8988T (cell line): ENCODE data around the gene FOXO1.

Experiments used
- DNase-seq: peaks from one replicate; pipeline ENCODE4 v3.0.0; 2011

The FOXO1 gene

DNA sequence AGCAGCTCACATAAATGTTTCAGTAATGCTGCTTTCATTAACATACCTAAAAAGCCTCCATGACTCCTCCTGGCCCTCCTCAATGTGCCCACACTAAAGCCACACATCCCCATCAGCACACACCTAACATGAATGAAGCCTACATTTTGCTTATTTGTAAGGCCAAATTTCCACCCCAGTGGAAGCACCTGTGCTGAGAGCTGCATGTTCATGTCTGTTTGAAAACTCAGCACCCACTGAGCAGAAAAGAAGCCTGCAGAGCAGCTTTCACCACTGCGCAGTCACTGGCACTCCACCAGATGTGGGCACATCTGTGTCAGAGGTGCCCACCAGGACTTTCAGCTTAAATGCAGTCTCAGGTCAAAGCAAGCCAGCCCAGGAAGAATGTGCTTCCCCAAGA is 93.5 kb downstream of the FOXO1 start:
- no peak for DNase-seq

DNA sequence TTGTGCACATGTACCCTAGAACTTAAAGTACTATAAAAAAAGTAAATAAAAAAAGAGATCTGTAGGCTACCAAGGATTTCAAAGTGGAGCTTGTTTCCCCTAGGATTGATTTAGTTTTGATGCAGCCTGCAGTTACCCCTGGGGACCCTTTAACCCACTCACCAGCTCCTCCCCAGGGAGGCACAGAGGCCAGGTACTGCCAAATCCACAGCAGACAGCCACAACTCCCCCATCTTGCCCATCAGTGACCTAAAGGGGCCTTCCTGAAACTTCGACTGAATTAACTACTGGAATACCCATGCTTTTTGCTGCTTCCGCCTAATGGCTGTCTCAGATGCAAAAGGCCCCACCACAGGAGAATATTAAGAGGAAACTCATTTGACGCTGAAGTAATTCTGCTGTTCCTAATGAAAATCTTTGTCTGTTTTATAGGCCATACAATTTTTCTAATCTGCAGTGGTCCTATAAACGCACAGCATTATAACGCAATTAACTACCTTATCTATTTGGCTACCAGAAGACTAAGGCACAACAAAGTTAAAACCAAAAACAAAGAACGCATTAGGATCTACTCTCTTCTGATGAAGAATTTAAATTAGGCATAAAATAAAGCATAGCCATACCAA is 95.0 kb downstream of the FOXO1 start:
- no peak for DNase-seq

DNA sequence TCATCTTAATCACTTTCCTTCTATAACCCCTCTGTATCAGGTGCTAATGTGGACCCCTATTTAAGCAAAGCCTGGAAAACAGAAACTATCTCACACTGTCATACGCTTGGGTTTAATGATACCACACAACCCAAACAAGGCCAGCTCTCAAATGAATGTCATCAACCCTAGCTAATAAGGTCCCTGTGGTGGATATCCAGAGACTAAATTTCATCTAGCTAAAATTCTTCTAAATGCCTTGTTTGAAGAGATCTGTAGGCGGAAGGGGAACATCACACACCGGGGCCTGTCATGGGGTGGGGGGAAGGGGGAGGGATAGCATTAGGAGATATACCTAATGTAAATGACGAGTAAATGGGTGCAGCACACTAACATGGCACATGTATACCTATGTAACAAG is 95.5 kb downstream of the FOXO1 start:
- DNase-seq = no peak

DNA sequence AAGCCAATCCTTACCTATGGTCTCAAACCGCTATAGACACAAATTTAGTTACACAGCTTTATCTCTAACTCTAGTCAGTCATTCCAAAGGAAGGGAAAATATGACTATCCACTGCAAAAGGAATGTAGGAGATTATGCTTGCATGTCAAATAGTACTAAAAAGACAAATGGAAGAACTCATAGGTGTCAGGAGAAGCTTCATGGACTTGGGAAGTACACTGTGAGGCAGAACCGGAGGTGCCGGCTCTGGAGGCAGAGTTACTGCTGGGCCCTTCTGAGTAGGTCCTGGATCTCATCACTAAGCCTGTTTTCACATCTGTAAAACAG is 97.5 kb downstream of the FOXO1 start:
- DNase-seq = no peak

DNA sequence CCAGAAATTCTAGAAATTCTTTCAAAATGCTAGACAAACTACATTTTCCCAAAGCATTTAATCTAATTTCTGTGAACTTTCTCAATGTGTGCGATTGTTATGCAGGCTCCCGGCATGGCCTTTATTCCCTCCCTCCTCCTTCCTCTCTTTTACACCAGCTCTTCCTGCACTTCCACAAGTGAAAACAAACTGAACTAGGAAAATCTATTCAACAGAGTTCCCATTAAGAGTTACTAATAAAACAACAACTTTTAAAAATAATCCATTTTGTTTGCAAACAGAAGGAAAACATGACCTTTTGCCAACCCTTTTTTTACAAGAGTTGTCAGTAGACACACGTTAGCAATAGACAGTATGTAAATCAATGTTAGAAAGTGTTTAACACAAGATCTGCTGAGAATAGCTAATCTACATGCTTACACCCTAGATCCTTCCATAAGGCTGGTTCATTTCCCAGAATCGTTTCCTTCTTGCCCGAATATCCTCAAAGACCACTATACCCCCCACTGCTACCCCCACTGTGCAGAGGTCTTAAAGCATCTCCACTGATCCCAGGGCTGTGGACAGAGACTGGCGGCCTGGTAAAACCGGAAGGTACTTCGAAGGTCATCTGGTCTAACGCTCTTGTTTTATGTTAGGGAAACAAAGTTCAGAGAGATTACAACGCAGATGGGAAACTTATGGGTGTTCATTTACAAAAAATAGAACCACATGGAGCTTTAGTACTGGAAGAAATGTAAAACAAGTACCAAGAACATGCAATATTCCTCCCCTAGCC is 98.0 kb downstream of the FOXO1 start:
- DNase-seq = no peak

DNA sequence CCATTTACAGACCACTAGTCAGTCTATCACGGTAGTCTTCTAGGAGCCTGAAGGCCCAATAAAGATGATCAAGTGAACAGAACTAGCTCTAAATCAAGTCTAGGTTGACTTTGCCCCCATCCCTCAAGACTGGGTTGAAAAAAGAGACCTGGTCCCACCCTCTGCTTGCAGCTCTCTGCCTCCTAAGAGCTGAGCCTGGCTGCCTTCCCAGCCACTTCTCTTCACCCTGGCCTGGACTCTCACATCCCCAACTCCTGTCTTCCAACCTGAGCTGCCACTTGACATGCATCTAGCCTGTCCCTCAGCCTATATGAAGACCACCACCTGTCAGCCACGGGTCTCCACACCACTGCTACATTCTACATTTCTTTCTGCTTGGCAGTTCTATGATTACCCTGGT is 99.6 kb downstream of the FOXO1 start:
- DNase-seq = no peak

DNA sequence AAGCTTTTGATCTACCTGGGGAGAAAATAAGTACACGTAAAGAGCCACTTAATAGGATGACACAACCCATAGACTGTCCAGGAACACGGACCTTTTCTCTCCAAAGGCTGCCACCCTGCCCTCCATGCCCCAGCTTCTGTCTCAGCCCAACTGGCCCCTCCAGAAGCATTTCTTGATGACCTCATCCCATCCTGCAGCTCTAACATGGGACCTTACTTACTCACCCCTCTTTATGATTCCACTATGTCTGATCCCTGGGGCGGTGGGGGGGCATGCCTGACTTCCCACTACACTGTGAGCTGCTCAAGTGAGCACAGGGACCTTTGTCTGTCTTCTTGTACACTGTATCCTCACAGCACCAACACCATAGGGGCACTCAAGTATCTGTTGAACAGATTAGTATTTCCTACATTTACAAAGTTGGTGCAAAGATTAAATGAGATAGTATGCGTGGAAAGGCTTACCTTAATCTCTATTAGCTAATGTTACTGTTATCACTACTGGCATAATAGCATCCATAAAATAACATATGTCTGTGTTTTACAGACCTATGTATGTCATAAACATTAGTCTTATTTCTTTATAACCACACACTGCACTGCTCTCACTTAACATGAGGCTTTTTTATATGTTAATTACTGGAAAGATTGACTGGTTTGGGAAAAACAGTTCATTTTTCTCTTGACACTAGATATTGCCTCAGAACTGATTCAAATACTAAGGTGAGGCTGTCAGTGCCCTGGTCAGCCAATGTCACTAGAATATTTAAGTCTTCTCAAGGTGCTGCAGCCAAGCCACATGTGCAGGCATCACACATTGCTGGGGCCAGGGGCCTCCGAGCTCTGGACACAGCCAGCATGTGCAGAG is 100.9 kb downstream of the FOXO1 start:
- DNase-seq = no peak

DNA sequence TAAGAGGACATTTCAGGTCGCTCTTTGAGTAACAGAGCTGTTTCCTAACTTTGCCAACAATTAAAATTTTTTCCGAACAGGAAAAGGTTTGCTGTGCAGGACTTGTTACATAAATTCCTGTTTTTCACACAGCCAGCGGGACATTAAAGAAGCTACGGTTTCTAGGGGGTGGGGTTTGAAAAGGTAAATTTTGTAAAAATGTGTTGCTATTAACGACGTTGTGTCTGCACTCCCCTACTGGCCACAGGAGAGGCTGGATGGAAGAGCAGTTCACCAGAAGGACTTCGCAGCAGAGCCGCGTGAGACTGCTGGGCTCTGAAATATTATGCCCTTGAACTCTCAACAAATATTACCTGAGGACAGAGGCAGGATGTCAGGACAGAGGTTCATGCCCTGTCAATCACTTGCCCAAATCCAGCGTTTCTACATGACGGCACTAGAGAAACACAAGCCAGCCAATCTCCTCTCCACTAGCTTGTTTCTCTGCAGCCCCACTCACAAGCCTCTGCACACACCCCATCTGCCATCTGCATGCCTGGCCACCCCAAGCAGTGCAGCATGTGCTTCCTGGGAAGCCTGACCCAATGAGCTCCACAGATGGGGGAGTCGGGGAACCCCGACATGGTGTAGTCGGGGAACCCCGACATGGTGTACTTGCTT is 102.0 kb downstream of the FOXO1 start:
- no peak for DNase-seq

DNA sequence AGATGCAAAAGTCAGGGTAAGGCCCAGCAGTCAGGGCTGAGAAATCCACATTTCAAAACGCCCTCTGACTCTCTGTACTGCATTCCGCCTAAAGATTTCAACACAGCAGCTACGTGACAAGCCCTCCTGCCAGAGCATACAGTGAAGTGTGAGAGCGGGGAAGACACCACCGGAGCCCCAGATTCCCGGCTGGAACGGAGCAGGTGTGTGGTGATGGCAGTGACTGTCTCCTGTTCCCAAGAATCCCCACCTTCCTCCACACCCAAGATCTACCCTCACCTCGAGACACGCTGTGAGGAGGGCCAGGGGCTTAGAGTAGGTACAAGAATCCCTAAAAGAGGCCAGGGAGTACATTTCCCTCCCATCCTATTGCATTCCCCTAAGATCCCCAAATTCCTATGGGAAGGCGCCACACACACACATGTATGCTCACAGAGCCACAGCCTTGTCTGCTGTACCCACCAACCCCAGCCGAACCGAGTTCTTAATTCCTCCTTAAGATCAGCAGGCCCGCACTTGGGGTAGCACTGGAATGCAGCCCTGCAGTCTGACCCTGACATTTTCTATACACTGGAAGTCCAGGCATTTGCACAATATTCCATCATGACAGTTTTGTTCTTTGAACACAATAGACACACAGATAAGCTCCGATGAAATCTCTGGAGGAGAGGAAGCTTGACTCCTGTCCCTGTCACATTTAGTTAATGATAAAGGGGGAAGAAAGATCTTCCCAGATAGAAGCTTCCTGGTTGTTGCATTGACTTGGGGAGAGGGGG is 102.9 kb downstream of the FOXO1 start:
- DNase-seq = no peak

DNA sequence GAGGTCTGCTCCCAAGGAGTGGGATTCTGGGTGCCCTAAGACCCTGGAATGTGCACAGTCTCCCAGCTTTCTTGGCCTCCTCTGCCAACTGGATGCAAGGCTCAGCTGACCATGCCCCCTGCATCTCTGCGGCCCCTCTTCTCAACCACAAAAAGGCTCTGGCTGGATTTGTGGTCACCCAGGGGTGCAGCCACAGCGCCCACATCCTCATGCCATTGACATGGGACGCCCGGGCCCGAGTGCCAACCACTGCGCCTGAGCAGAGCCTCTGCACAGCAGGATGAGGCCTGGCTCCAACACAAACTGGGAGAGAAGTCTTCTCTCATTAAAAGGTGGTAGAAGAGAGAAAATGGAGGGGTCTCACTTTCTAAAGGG is 103.5 kb downstream of the FOXO1 start:
- DNase-seq = no peak

DNA sequence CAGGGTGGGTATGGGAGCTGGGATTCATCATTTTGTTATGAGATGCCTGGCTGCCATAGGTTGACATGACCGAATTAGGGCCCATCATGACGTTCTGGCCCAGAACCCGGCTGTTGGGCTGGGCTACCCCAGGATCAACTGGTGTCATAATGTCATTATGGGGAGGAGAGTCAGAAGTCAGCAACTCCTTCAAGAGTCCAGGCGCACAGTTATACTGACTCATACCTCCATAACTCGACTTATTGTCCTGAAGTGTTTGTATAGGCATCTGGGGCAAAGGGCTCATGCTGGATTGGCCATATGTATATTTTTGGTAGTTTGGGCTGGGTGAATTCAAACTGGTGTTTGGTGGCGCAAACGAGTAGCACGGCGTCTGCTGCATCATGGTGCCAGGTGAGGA is 106.5 kb downstream of the FOXO1 start:
- DNase-seq = no peak

DNA sequence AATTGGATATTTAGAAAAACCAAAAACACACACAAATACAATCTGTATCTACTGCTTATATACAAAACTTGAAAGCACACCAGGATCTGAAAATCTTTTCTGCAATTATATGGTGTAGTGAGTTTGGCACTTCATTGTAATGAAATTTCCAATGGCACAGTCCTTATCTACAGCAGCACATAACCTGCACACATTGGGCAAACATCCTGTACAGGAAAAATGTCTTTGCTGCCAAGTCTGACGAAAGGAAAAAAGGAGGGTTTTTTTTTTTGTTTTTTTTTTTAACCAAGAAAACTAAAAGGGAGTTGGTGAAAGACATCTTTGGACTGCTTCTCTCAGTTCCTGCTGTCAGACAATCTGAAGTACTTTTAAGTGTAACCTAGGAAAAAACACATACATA is 107.8 kb downstream of the FOXO1 start:
- DNase-seq = no peak

DNA sequence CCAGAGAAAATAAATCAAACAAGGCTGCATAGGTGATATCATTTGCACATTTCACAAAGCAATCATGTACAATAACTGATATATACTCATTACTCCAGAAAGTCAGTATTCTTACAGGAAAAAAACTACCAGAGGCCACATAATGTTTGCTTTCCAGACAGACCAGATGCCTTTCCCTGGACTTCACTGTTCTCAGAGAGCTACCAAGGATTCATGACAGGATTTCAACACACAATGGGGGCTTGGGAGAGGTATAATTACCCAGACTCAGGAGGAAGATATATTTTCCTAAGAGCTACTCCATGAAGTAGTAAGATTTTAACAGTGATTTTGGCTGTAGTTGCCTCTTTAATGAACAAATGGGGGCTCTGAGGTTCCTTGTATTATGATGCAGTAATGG is 110.0 kb downstream of the FOXO1 start:
- no peak for DNase-seq

DNA sequence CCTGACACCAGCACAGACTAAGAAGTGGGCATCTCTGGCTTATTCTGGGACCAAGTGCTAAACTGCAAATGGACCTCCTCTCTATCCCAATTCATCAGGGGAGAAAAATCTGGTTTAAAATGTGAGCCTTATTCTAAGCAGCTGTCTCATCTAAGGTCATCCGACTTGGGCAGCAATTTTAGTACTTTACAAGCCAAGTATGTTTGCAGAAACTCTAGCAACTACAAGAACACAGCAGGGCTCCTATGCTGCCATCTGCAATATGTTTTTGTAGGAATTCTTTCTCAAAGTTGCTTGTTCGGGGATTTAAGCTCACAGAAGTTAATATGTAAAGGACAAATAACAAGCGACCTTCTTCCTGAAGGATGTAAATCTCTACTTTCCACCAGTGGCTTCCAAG is 113.1 kb downstream of the FOXO1 start:
- no peak for DNase-seq

DNA sequence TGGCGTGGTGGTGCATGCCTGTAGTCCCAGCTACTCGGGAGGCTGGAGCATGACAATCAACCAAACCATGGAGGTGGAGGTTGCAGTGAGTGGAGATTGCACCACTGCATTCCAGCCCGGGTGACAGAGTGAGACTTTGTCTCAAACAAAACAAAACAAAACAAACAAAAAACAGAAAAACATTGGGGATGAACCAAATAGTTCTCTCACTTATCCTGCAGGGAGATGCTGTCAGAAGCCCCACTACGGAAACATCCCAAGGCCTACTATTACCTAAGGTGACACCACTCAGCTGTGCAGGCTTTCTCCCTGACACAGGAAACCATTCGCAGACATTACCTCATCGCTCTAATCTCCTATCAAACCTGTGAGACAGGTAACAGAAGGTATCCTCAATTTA is 113.5 kb downstream of the FOXO1 start:
- no peak for DNase-seq

DNA sequence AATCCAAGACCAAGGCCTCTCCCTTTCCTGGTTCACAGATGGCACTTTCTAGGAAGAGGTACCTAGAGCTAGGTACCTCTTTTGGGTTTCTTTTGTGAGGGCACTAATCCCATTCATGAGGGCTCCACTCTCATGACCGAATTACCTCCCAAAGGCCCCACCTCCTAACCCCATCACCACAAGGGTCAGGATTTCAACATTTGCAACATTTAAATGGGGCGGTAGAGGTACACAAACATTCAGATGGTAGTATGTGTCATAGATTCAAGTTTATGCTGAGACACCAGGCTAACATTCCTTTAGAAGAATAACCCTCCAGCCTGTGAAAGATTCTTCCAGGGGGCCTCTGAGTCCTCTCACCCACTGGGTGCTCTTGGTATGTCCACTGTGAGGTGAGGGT is 116.3 kb downstream of the FOXO1 start:
- DNase-seq = no peak

DNA sequence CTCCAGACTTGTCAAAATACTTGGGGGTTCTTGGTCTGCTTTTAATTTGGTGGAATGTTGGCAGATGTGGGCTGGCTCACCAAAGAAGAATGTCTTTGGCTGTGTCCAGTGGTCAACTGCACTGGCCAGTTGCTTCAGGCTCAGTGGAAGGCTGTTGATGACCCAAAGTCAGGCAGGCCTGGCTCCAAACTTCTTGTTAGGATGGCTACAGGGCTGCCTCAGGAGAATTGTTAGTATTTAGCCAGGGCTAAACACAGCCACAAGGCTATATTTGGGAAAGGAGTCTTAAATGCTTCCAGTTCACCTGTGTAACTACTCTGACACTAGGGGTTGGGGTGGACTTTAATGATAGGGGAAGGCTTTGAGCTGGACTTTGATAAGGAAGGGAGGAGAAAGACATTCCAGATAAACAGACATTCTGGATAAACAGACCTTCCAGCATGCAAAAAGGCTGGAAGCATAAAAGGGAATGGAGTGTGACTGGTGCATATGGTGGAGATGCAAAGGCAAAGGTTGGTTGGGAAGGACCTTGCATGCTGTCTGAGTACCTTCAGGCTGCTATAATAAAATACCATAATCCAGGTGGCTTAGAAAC is 116.8 kb downstream of the FOXO1 start:
- no peak for DNase-seq

DNA sequence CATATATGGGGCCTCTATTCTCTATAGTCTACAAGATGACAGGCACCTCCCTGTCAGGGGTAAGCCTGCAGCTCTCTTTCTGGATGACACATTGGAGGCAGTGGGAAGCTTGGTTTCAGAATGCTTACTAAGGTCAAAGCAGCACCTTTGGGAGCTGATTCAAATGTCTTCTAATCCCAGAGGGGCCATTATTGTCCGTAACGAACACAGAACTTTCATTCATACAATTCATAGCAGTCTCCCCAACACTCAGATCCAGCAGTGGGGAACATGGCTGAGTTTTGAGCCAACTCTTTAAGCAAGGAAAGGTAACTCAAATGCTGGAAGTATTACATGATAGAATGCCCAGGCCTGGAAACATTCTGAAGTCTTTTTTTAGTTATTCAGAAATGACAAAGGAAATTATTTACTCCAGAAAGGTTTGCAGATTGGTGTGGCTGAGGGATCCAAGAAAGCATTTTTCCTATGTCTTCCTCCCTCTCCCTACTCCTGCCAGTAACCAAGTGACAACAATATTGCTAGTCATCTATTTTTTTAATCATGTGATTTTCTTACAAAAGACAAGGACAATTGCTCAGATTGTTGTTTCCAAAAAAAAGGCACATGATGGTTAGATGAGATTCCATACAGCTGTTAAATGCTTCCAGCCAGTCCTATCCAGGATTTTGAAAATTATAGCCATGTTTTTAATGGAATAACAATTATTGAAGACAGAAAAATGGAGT is 118.7 kb downstream of the FOXO1 start:
- DNase-seq = no peak

DNA sequence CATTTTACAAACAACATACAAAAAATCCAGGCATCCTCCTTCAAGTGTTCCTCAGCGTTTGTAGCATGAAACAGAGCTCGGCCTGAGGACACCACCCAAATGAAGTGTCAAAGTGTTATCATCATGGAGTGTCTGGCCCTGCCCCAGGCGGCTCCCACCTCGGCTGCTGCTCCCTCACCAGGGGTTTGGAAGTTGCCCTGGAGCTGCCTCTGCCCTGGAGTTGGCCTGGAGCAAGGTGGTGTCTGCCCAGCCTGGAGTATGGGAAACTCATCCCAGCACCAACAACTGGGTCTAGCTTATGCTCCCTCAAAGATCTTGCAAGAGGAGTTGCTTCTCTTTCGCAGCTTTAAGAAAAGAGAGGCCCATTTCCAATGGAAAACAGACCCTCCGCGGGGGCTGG is 120.4 kb downstream of the FOXO1 start:
- DNase-seq = no peak

DNA sequence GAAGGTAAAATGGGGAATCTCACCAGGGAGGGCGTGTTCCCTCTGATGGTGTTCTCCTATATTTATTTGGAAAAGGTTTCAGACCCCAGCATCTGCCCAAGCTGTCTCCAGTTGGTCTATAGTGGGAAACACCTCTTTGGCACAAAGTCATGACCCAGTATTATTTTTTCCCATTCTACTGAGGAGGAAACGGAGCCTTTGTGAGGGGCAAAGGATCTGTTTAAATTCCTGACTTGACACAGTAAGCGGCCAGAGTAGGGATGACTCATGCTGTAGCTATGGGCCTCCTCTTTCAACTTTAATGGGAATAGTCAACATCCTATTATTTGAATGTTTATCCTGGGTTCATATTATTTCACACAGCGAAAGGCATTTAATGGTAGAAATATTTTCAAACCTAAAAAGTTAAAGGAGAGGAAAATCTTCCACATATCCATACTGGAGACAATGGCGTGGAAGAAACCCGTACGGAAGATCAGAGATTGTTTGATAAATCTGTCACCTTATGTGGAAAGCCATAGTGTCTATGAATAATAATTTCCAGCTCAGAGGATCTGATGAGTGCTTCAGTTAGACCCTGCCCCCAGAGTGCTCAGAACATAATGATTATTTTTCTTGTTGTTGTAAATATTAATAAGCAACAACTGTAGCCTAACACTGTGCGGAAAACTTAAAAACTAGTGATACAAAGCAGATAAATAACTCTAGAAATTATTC is 126.0 kb downstream of the FOXO1 start:
- DNase-seq = peak; percentile 27
